AG09319 (cell line): ENCODE results near the gene PMFBP1.

Experiments
- DNase-seq: peaks from one replicate; pipeline ENCODE4 v3.0.0-alpha.2; 2010; ENCODE audit warnings: low read depth; ENCODE audit errors: extremely low read depth
- CTCF ChIP-seq: IDR thresholded peaks from 2 replicates; pipeline ENCODE4 v1.5.1; 2011; ENCODE audit warnings: low read depth, mild to moderate bottlenecking, inconsistent platforms, low read length, moderate library complexity

The PMFBP1 gene

GRCh38 chr16:72131036-72131435 is 40.9 kb downstream of the PMFBP1 start:
- DNase-seq, result no peak
- no peak for TF ChIP-seq CTCF

- no peak for DNase-seq
- TF ChIP-seq CTCF, result no peak
Observed at GRCh38 chr16:72129976-72130656, 41.8 kb downstream of the PMFBP1 start.

GRCh38 chr16:72128701-72129100 is 43.3 kb downstream of the PMFBP1 start:
- TF ChIP-seq CTCF, result no peak
- DNase-seq, result no peak

- TF ChIP-seq CTCF, result no peak
- DNase-seq, result no peak
Observed at GRCh38 chr16:72126429-72126765, 45.6 kb downstream of the PMFBP1 start.

- DNase-seq, result no peak
- no peak for TF ChIP-seq CTCF
Observed at GRCh38 chr16:72125635-72126428, 46.1 kb downstream of the PMFBP1 start.

GRCh38 chr16:72124761-72125634 is 47.0 kb downstream of the PMFBP1 start:
- peak; percentile 80 for TF ChIP-seq CTCF
- peak; percentile 46 for DNase-seq

- no peak for DNase-seq
- TF ChIP-seq CTCF, result no peak
Observed at GRCh38 chr16:72124148-72124547, 47.8 kb downstream of the PMFBP1 start.
